SH-SY5Y (cell line): ENCODE results near the gene KCNS3.

Experiments used
- GATA2 ChIP-seq: IDR thresholded peaks from 2 replicates; pipeline ENCODE4 v1.6.1; 2011; ENCODE audit warnings: mild to moderate bottlenecking, low read depth, low read length
- GATA3 ChIP-seq: IDR thresholded peaks from 2 replicates; pipeline ENCODE4 v1.6.1; 2011; ENCODE audit warnings: low read depth, mild to moderate bottlenecking, low read length, moderate library complexity

The KCNS3 gene

GRCh38 chr2:17858064-17858463 lies 20.4 kb upstream of the KCNS3 start:
- TF ChIP-seq GATA2 (no peak), GATA3 (no peak)

- TF ChIP-seq GATA3 (no peak), GATA2 (no peak)
Observed at GRCh38 chr2:17863539-17863938, 14.9 kb upstream of the KCNS3 start.

- TF ChIP-seq GATA2 (no peak), GATA3 (no peak)
Observed at GRCh38 chr2:17864676-17865075, 13.8 kb upstream of the KCNS3 start.

GRCh38 chr2:17867133-17867532 lies 11.3 kb upstream of the KCNS3 start:
- TF ChIP-seq GATA2 (no peak), GATA3 (no peak)

- TF ChIP-seq GATA3 (no peak), GATA2 (no peak)
Observed at GRCh38 chr2:17869128-17869527, 9.3 kb upstream of the KCNS3 start.

GRCh38 chr2:17871639-17872038 lies 6.8 kb upstream of the KCNS3 start:
- TF ChIP-seq GATA2 (no peak), GATA3 (no peak)

- TF ChIP-seq GATA3 = no peak
- no peak for TF ChIP-seq GATA2
Observed at GRCh38 chr2:17873021-17873420, 5.4 kb upstream of the KCNS3 start.

GRCh38 chr2:17876590-17876989 lies 1.9 kb upstream of the KCNS3 start:
- TF ChIP-seq GATA3 = no peak
- TF ChIP-seq GATA2 = no peak

- TF ChIP-seq GATA2 (no peak), GATA3 (no peak)
Observed at GRCh38 chr2:17877811-17878280, 621 bp upstream of the KCNS3 start.

GRCh38 chr2:17879137-17879912 lies 858 bp downstream of the KCNS3 start:
- no peak for TF ChIP-seq GATA3
- TF ChIP-seq GATA2 = no peak

GRCh38 chr2:17879913-17880274 lies 1.4 kb downstream of the KCNS3 start:
- no peak for TF ChIP-seq GATA3

- no peak for TF ChIP-seq GATA3
- no peak for TF ChIP-seq GATA2
Observed at GRCh38 chr2:17892770-17893534, 14.5 kb downstream of the KCNS3 start.

GRCh38 chr2:17894005-17894404 lies 15.5 kb downstream of the KCNS3 start:
- TF ChIP-seq GATA2 = no peak
- no peak for TF ChIP-seq GATA3

GRCh38 chr2:17894556-17894955 lies 16.1 kb downstream of the KCNS3 start:
- TF ChIP-seq GATA2 (no peak), GATA3 (no peak)

GRCh38 chr2:17899871-17900270 lies 21.4 kb downstream of the KCNS3 start:
- TF ChIP-seq GATA2 = no peak
- TF ChIP-seq GATA3 = no peak
